ENCODE measurements around the gene LRP5.

The LRP5 gene

GRCh38 chr11:68365943-68366435 is 53.6 kb downstream of the LRP5 start:
- Histone ChIP-seq H3K18ac (ENCODE audit: low read length) (no peak overlapping the region), H3K79me1 (ENCODE audit: low read depth, low read length) (peaks cover 3% of the 10 kb centered on the region), H3K27me3 (ENCODE audit: control insufficient read depth in 3 of 3, insufficient read depth in 3 of 3, low read depth in 1 of 3, low read length in 3 of 3) (no peaks in the 10 kb centered on the region), H4K8ac (ENCODE audit: low read depth, low read length) (no peak overlapping the region), H3K14ac (ENCODE audit: low read length) (no peak overlapping the region), H3K9ac (ENCODE audit: low read depth, low read length, poor library complexity) (no peak overlapping the region), H3K4me1 (ENCODE audit: control insufficient read depth in 2 of 2, insufficient read depth in 1 of 2, low read depth in 1 of 2, low read length in 2 of 2) (peaks cover 0 to 5% of the 10 kb centered on the region in 2 donors), H2BK120ac (ENCODE audit: low read depth, low read length) (no peak overlapping the region), H3K23ac (ENCODE audit: low read depth, low read length, poor library complexity) (no peak overlapping the region), H4K91ac (ENCODE audit: low read depth, low read length, poor library complexity) (no peak overlapping the region), H3K9me3 (replicated peaks in 1 of 2; ENCODE audit: control insufficient read depth in 2 of 2, insufficient read depth in 1 of 2, low read depth in 1 of 2, low read length in 2 of 2) (no peaks in the 10 kb centered on the region), H2AFZ (ENCODE audit: low read length) (no peak overlapping the region), H3K27ac (replicated peaks; ENCODE audit: low read length) (no peak overlapping the region), H2BK5ac (ENCODE audit: low read length) (no peak overlapping the region), H3K4ac (ENCODE audit: low read length) (no peak overlapping the region), H3K4me3 (ENCODE audit: low read length in 2 of 2) (no peak overlapping the region), H3K36me3 (replicated peaks in 1 of 2; ENCODE audit: control insufficient read depth in 2 of 2, insufficient read depth in 2 of 2, low read length in 2 of 2) (peaks cover 22 to 35% of the 10 kb centered on the region in 2 donors), H2AK5ac (ENCODE audit: low read depth, low read length) (no peak overlapping the region), H2BK15ac (ENCODE audit: low read length) (no peak overlapping the region), H2BK12ac (ENCODE audit: low read length) (no peak overlapping the region), H3K4me2 (ENCODE audit: insufficient read depth, low read length, poor library complexity, severe bottlenecking) (no peak overlapping the region)
- no CpG with 5 or more reads among the region's 19 CpGs for WGBS, 2 donors (ENCODE audit: extremely low coverage in 2 of 2, insufficient read length in 2 of 2, insufficient replicate concordance in 1 of 2)
- no peak for DNase-seq (ENCODE audit: low spot score)

- H2BK15ac ChIP-seq (ENCODE audit: low read length): no peak overlapping the region
- H3K4me2 ChIP-seq (ENCODE audit: insufficient read depth, low read length, poor library complexity, severe bottlenecking): no peak overlapping the region
- no peak overlapping the region for H2AFZ ChIP-seq (ENCODE audit: low read length)
- H3K4ac ChIP-seq (ENCODE audit: low read length): no peak overlapping the region
- H3K23ac ChIP-seq (ENCODE audit: low read depth, low read length, poor library complexity): peak overlapping the region; percentile 73
- H3K4me3 ChIP-seq (ENCODE audit: low read length in 2 of 2): no peak overlapping the region
- H3K9me3 ChIP-seq (replicated peaks in 1 of 2; ENCODE audit: control insufficient read depth in 2 of 2, insufficient read depth in 1 of 2, low read depth in 1 of 2, low read length in 2 of 2): no peaks in the 10 kb centered on the region
- H3K14ac ChIP-seq (ENCODE audit: low read length): no peak overlapping the region
- peaks cover 18 to 29% of the 10 kb centered on the region in 2 donors for H3K36me3 ChIP-seq (replicated peaks in 1 of 2; ENCODE audit: control insufficient read depth in 2 of 2, insufficient read depth in 2 of 2, low read length in 2 of 2)
- no peak overlapping the region for H2BK12ac ChIP-seq (ENCODE audit: low read length)
- no peak overlapping the region for H2BK120ac ChIP-seq (ENCODE audit: low read depth, low read length)
- H3K9ac ChIP-seq (ENCODE audit: low read depth, low read length, poor library complexity): peak overlapping the region; percentile 53
- no peak overlapping the region for H4K91ac ChIP-seq (ENCODE audit: low read depth, low read length, poor library complexity)
- H3K4me1 ChIP-seq (ENCODE audit: control insufficient read depth in 2 of 2, insufficient read depth in 1 of 2, low read depth in 1 of 2, low read length in 2 of 2): peaks cover 0 to 5% of the 10 kb centered on the region in 2 donors
- peaks cover 6% of the 10 kb centered on the region for H3K79me1 ChIP-seq (ENCODE audit: low read depth, low read length)
- WGBS, 2 donors (ENCODE audit: extremely low coverage in 2 of 2, insufficient read length in 2 of 2, insufficient replicate concordance in 1 of 2): no CpG with 5 or more reads among the region's 6 CpGs
- H4K8ac ChIP-seq (ENCODE audit: low read depth, low read length): no peak overlapping the region
- no peak for DNase-seq (ENCODE audit: low spot score)
- no peak overlapping the region for H3K18ac ChIP-seq (ENCODE audit: low read length)
- no peak overlapping the region for H2AK5ac ChIP-seq (ENCODE audit: low read depth, low read length)
- H3K27ac ChIP-seq (replicated peaks; ENCODE audit: low read length): no peak overlapping the region
- H2BK5ac ChIP-seq (ENCODE audit: low read length): no peak overlapping the region
- H3K27me3 ChIP-seq (ENCODE audit: control insufficient read depth in 3 of 3, insufficient read depth in 3 of 3, low read depth in 1 of 3, low read length in 3 of 3): no peaks in the 10 kb centered on the region
These were observed 54.9 kb downstream of the LRP5 start for GRCh38 chr11:68367252-68367651.

- H2BK12ac ChIP-seq (ENCODE audit: low read length): no peak overlapping the region
- H3K18ac ChIP-seq (ENCODE audit: low read length): peak overlapping the region; percentile 48
- WGBS, 2 donors (ENCODE audit: extremely low coverage in 2 of 2, insufficient read length in 2 of 2, insufficient replicate concordance in 1 of 2): no CpG with 5 or more reads among the region's 8 CpGs
- H4K91ac ChIP-seq (ENCODE audit: low read depth, low read length, poor library complexity): no peak overlapping the region
- no peak overlapping the region for H3K4me3 ChIP-seq (ENCODE audit: low read length in 2 of 2)
- H2BK120ac ChIP-seq (ENCODE audit: low read depth, low read length): no peak overlapping the region
- H3K27me3 ChIP-seq (ENCODE audit: control insufficient read depth in 3 of 3, insufficient read depth in 3 of 3, low read depth in 1 of 3, low read length in 3 of 3): no peaks in the 10 kb centered on the region
- H2BK5ac ChIP-seq (ENCODE audit: low read length): no peak overlapping the region
- H2AK5ac ChIP-seq (ENCODE audit: low read depth, low read length): no peak overlapping the region
- H2BK15ac ChIP-seq (ENCODE audit: low read length): no peak overlapping the region
- H3K23ac ChIP-seq (ENCODE audit: low read depth, low read length, poor library complexity): no peak overlapping the region
- H3K27ac ChIP-seq (replicated peaks; ENCODE audit: low read length): no peak overlapping the region
- DNase-seq (ENCODE audit: low spot score): no peak
- H3K36me3 ChIP-seq (replicated peaks in 1 of 2; ENCODE audit: control insufficient read depth in 2 of 2, insufficient read depth in 2 of 2, low read length in 2 of 2): peaks cover 16 to 26% of the 10 kb centered on the region in 2 donors
- no peak overlapping the region for H2AFZ ChIP-seq (ENCODE audit: low read length)
- peaks cover 14 to 16% of the 10 kb centered on the region in 2 donors for H3K4me1 ChIP-seq (ENCODE audit: control insufficient read depth in 2 of 2, insufficient read depth in 1 of 2, low read depth in 1 of 2, low read length in 2 of 2)
- H3K9ac ChIP-seq (ENCODE audit: low read depth, low read length, poor library complexity): peak overlapping the region; percentile 21
- no peak overlapping the region for H3K14ac ChIP-seq (ENCODE audit: low read length)
- H3K79me1 ChIP-seq (ENCODE audit: low read depth, low read length): peaks cover 6% of the 10 kb centered on the region
- no peaks in the 10 kb centered on the region for H3K9me3 ChIP-seq (replicated peaks in 1 of 2; ENCODE audit: control insufficient read depth in 2 of 2, insufficient read depth in 1 of 2, low read depth in 1 of 2, low read length in 2 of 2)
- no peak overlapping the region for H4K8ac ChIP-seq (ENCODE audit: low read depth, low read length)
- no peak overlapping the region for H3K4me2 ChIP-seq (ENCODE audit: insufficient read depth, low read length, poor library complexity, severe bottlenecking)
- no peak overlapping the region for H3K4ac ChIP-seq (ENCODE audit: low read length)
These were observed 57.4 kb downstream of the LRP5 start for GRCh38 chr11:68369756-68370155.

GRCh38 chr11:68370211-68371111 is 58.1 kb downstream of the LRP5 start:
- H3K27me3 ChIP-seq (ENCODE audit: control insufficient read depth in 3 of 3, insufficient read depth in 3 of 3, low read depth in 1 of 3, low read length in 3 of 3): no peaks in the 10 kb centered on the region
- H3K27ac ChIP-seq (replicated peaks; ENCODE audit: low read length): no peak overlapping the region
- H3K4me1 ChIP-seq (ENCODE audit: control insufficient read depth in 2 of 2, insufficient read depth in 1 of 2, low read depth in 1 of 2, low read length in 2 of 2): peaks cover 16% of the 10 kb centered on the region in 2 donors
- no CpG with 5 or more reads among the region's 23 CpGs for WGBS, 2 donors (ENCODE audit: extremely low coverage in 2 of 2, insufficient read length in 2 of 2, insufficient replicate concordance in 1 of 2)
- H2AFZ ChIP-seq (ENCODE audit: low read length): no peak overlapping the region
- no peak overlapping the region for H3K4ac ChIP-seq (ENCODE audit: low read length)
- no peak overlapping the region for H3K14ac ChIP-seq (ENCODE audit: low read length)
- no peak overlapping the region for H2BK120ac ChIP-seq (ENCODE audit: low read depth, low read length)
- H2BK12ac ChIP-seq (ENCODE audit: low read length): no peak overlapping the region
- no peak overlapping the region for H2BK15ac ChIP-seq (ENCODE audit: low read length)
- H3K4me2 ChIP-seq (ENCODE audit: insufficient read depth, low read length, poor library complexity, severe bottlenecking): no peak overlapping the region
- H3K36me3 ChIP-seq (replicated peaks in 1 of 2; ENCODE audit: control insufficient read depth in 2 of 2, insufficient read depth in 2 of 2, low read length in 2 of 2): peaks cover 18 to 26% of the 10 kb centered on the region in 2 donors
- H2BK5ac ChIP-seq (ENCODE audit: low read length): no peak overlapping the region
- H3K9ac ChIP-seq (ENCODE audit: low read depth, low read length, poor library complexity): no peak overlapping the region
- peaks cover 6% of the 10 kb centered on the region for H3K79me1 ChIP-seq (ENCODE audit: low read depth, low read length)
- H2AK5ac ChIP-seq (ENCODE audit: low read depth, low read length): no peak overlapping the region
- no peak for DNase-seq (ENCODE audit: low spot score)
- peak overlapping the region; percentile 76 for H3K18ac ChIP-seq (ENCODE audit: low read length)
- H3K23ac ChIP-seq (ENCODE audit: low read depth, low read length, poor library complexity): no peak overlapping the region
- H3K9me3 ChIP-seq (replicated peaks in 1 of 2; ENCODE audit: control insufficient read depth in 2 of 2, insufficient read depth in 1 of 2, low read depth in 1 of 2, low read length in 2 of 2): no peaks in the 10 kb centered on the region
- no peak overlapping the region for H4K91ac ChIP-seq (ENCODE audit: low read depth, low read length, poor library complexity)
- H3K4me3 ChIP-seq (ENCODE audit: low read length in 2 of 2): no peak overlapping the region
- no peak overlapping the region for H4K8ac ChIP-seq (ENCODE audit: low read depth, low read length)

Measured in neuronal stem cell (in vitro differentiated cells).